EL (cell line): ENCODE results near the gene KCNQ2.

ENCODE experiments used
- DNase-seq: peaks from one replicate; pipeline ENCODE4 v3.0.0-alpha.2; 2016

Gene KCNQ2

DNA sequence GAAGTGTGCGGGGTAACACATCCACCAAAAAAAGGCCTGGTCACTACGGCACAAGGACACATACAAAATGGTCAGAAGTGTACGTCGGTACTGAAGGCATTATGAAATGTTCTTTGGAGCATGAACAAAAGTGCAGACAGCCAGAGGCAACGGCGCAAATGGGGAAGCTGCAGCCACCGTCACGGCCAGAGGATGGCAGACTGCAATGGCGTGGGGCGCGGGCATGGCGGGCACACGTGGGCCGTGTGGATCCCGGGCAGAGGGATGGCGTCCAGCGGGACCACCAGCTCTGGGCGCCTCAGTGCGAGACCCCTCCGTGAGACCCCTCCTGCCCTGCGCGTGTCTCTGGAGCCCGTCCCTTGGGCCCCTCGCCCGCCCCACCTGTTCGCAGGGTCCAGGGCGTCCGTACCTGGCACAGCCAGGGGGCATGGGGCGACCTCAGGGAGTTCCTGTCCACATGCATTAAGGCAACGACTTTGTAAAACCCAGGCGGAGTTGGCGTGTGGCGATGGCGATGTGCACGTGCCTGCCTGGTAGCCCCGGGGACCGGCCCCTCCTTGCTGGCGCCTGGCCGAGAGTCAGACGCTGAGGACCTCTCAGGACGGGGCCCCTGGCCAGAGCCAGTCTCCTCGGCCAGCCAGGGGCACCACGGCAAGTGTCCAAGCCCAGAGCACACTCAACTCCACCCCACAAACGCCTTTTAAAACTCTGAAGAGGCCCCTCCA lies 71.8 kb downstream of the KCNQ2 start:
- DNase-seq, result no peak

DNA sequence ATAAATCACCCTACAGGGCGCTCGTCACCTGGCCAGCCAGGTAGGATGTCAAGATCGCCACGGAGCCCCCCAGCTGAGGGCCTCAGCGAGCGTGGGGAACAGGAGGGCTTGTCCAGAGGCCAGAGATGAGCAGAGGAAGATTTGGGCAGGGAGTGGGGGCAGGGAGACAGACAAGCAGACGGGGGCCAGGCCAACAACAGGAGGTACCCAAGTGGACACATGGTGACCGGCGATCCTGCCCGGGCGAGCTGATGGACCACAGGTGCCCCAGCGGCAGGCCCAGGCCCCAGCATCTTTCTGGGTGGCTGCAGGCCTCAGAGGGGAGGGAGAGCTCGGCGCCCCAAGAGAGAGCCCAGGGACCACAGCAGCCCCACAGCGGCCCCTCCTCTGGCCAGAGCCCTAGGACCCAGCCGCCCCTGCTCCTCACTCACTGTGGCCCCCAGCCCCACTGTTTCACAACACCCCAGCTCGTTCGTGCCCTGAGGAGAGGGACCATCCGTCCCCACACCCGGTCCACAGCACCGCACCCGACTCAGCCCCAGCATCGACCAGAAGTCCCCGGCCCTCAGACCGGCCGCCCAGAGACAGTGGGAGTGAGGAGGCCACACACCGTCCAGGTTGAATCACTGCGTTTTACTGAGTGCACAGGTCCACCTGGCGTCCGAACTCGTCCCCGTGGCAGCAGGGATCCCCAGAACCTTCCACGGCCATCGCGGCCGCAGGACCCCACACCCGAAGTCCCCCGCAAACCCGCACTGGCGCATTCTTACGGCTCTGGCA lies 72.7 kb downstream of the KCNQ2 start:
- no peak for DNase-seq

DNA sequence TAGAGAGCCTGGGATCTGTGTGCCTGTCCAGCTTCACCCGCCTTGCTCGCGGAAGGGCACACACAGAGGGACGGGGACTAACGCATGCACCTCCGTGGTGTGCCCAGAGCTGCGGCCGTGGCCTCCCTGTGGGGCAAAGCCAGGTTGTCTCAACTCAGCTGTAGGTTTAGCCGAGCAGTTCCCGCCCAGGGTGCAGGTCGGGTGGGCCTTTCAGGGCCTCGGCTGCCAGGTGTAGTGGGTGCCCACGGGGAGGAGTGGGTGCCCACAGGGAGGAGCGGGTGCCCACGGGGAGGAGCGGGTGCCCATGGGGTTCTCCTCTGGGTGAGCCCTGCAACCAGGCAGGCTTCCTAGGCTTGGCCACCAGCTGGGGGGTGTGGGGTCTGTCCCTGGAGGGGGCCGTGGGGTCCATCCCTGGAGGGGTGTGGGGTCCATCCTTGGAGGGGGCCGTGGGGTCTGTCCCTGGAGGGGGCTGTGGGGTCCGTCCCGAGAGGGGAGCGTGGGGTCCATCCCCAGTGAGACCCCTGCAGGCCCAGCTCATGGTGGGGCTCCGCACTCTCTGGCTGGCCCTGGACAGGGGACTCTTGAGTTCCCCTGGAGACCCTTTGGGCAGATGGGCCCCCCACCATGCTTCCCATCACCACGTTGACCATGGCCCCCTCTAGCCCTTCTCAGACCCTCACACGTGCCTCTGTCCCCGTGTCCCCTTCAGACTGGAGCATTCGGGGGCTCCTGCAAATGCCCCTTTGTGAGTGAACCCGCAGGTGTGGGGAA lies 73.5 kb downstream of the KCNQ2 start:
- DNase-seq, result no peak

DNA sequence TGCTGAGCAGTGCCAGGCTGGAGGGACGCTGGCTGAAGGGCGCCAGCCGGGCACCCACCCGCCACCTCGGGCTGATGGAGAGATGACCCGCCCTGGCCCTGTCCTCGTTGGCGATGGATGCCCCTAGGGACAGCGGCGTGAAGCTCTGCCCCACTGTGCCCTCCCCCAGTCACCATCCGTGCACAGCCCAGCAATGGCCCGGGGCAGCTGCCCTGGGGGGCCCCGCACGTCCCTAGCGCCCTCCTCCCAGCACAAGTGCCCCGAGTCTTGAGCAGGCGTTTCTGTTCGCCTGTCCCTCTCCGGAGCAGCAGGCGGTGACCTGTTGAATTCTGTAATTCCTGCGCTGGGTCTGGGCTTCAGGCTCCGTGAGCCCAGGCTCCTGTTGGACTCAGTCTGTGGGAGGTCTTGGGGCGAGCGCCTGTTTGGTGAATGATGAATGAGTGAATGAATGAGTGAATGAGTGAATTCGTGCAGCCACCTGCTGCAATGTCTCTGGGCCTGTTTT lies 74.5 kb downstream of the KCNQ2 start:
- no peak for DNase-seq

DNA sequence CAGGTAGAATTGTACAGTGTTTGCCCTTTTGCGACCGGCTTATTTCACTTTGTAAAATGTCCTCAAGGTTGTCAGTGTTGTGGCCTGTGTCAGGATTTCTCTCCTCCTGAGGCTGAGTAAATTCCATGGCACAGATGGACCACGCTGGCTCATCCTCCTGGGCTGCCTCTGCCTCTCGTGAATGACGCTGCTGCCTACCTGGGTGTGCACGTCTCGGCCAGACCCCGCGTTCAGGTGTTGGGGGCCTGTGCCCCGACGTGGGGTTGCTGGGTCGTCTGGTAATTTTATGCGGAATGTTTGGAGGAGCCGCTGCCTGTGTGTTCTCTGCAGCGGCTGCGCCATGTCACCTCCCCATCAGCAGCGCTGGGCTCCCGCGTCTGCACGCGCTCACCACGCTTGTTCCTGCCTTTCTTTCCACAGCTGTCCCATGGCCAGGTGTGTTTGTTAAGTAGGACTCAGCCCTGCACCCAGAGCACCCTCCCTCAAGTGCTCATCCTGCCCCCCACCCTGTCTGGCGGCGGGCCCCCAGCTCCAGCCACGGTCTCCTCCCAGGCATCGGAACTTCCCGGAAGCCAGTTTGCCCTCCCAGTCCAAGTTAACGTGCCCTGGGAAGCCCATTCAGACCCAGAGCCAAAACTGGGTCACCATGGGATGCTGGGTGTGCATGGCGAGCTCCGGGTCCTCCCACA lies 75.2 kb downstream of the KCNQ2 start:
- no peak for DNase-seq

DNA sequence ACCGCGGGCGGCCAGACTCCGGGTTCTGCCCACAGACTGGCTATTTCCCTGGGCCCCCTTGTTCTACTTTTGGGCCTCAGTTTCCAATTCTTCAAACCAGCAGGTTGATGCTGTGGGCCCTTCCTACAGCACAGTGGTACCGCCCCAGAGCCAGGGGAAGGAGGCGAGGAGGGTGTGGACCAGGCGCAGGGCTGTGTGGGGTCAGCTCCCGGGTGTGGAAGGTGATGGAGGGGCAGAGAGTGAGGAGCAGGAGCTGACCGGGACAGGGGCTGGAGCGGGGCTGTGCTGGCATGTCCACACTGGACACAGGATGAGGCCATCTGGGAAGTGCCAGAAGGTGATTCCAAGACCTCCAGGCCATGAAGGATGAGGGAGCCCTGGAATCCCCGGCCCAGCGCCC lies 76.2 kb downstream of the KCNQ2 start:
- no peak for DNase-seq

DNA sequence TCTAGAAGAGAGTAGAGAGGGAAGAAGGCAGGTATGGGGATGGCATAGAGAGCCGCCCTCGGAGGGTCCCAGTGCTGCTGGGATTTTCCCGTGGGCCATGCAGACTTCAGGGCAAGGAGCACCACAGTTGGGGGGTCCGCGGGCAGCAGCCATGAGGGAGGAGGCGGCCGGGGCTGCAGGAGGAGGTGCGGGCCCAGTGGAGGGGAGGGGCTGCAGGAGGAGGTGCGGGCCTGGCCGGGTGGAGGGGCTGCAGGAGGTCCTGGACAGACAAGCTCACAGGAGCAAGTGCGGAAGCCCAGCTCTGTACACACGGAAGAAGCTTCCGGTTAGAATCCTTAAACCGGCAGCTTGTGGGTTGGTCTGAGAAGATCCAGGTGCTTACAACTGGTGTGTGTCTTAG lies 76.7 kb downstream of the KCNQ2 start:
- DNase-seq, result no peak

DNA sequence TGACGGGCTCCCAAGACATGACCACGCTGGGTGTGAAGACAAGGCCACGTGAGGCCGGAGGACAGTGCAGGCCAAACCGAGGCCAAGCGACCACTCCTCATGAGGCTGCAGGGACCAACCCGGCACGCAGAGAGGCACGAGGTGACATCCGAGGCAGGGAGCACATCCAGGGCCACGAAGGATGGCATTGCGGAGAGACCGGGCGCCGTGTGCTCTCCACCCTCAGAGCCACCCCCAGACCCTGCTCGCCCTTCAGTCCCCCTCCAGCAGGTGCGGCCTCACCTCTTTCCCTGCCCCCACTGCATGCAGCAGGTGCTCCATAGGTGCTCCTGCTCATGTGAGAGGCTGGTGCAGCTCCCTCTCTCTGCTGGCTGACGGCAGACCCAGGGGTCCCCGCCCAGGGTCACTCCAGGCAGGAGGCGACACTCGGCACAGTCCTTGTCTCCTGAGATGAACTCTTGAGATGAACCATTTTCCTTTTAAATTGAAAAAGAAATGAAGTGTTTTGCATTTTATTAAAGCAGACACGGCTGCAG lies 77.5 kb downstream of the KCNQ2 start:
- DNase-seq, result no peak

DNA sequence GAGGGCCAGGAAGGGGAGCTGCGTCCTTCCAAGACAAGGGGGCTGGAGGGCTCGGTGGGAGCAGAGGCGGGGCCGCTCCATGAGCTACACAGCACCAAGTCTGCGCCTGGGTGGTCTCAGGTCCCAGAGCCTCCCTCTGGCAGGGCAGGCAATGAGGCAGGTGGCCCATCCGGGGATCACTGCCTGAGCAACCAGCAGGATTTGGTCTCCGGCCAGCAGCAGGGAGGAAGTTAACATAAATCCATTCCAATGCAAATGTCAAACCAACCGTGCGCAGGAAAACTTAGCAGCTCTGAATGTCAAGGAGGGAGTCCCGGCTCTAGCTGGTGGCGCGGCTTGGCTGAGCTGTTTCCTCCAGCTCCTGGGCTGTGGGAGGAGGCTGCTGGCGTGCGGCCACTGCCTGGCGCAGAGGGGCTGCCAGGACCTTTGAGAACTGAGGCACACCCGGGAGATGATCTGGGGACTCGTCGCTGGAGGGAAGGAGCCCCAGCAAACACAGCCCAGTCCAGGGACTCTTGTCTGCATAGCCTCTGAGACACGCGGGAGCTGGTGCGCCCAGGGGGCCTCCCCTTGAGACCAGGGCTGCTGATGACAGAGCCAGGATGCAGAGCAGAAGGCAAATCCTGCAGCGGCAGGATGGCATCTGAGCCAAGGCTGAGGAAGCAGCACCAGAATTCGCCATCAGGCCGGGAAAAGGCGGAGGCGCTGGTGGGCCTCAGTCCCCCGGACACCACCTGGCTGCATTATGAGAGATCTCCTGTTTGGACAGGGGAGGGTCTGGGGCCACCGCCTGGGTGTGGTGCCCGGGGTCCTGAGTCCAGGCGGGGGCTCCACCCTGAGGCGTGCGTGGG lies 78.2 kb downstream of the KCNQ2 start:
- DNase-seq, result peak; percentile 18

DNA sequence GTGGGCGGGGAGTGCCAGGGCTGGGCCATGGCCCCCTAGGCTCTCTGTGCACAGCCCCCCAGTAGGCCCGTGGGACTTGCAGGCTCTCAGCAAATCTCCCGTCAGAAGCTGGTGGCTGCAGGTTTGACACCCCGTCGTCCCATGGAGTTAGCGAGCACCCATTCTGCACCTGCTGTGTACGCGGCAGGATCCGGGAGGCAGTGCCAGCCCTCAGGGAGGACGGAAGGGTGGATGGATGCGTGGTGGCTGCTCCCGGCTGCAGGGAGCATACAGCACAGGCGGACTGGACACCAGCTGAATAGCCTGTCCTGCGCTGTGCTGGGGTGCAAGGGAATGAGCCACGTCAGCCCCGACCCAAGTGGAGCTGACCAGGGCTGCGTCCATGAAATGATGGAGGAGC lies 78.9 kb downstream of the KCNQ2 start:
- DNase-seq, result no peak

DNA sequence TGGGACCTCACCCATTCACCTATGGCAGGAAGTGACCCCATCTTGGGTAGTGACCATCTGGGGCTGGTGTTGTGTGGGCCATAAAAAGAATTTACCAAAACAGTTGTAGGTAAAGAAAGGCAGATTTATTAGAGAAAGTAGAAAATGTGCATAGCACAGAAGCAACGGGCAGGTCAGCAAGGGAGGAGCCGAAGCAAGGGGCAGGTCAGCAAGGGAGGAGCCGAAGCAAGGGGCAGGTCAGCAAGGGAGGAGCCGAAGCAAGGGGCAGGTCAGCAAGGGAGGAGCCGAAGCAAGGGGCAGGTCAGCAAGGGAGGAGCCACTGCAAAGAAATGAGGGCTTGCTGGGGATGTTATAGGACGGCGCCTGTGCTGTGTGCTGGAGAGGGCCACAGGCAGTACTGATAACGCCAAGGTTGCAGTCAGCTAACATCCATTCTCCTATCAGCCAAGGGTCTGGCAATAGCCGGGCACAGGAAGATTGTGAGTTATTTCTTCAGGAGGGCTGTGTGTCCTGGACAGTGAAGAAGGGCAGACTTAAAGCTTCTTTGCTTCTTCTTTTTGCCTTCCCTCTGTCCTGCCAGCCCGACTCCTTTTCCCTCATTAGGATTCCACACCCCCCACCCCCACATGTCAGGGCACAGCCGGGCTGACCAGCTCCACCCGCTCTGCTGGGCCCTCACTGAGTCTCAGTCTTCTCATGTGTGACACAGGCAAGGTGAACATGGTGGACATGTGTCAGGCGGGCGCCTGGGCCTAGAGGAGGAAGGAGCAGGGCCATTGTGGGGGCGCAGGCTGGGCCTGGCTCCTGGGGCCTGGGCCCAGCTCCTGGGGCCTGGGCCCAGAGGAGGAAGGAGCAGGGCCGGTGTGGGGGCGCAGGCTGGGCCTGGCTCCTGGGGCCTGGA lies 79.7 kb downstream of the KCNQ2 start:
- no peak for DNase-seq

DNA sequence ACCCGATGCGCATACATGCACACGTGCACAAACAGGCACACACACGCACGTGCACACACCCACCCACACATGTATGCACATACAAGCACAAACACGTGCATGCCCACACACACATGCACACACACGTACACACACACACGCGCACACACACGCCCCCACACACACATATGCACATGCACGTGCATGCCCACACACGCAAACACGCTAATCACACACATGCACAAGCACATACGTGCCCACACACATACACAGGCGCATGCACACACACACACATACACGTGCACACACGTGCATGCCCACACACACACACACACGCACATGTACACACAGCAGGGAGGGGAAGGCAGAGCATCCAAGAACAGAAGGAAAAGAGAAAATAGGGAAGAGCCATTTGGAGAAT lies 84.5 kb downstream of the KCNQ2 start:
- DNase-seq, result no peak

DNA sequence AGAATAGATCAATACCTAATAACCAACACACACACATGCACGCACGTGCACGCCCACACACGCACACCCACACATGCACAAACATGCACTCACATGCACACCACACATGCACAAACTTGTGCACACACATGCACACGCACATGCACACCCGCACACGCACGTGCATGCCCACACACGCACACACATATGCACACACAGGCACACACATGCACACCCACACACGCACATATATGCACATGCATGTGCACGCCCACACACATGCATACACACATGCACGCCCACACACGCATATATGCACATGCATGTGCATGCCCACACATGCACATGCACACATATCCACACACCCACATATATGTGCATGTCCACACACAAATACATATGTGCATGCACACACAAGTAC lies 85.1 kb downstream of the KCNQ2 start:
- no peak for DNase-seq

DNA sequence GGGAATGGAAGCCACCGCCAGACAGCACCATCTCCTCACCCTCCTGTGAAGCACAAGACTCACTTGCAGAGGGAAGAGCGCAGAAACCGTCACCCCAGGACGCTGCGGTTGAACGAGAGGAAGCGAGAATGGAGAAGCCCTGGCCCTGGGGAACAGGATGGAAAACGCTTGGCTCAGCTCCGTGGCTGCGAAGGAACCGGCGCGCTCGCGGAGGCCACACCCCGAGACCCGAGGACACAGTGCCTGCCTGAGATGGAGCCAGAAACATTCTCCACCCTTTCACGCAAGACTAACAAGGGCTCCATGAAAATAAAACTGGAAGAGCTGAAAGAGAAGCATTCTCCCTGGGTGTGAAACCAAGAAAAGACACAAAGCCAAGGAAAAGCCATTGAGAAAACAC lies 86.0 kb downstream of the KCNQ2 start:
- no peak for DNase-seq

DNA sequence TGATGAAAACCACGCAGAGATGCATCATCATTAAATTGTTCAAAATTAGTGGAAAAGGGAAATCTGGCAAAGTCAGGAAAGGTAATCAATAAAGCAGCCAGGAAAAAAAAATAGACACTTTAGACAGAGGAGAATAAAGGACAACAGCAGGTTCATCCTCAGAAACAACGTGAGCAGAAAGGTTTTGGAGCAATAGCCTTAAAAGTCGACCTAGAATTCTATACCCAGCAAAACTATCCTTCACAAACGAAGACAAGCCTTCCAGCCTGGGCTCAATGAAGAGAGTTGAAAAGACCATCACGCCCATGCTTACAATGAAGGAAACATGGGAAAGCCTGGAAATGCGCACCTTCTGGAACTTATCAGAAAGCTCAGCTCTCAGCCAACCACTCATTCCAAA lies 86.6 kb downstream of the KCNQ2 start:
- DNase-seq, result no peak

DNA sequence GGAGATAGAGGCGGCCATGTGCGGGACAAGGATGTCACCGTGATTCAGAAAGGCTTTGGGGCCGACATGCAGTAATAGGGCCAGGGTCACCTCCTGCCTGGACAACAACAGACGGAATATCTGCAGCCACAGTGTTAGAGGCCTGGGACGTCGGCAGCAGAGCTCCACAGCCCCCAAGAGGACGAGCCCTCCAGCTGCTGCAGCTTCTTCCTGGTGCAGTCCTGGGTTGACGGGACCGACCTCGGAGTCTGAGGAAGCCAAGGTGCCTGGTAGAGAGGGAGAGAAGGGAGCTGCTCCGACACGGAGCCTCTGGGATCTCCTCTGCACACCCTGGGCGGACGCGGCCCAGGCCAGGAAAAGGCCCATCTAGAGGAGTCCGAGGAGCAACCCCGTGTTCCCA lies 88.1 kb downstream of the KCNQ2 start:
- no peak for DNase-seq

DNA sequence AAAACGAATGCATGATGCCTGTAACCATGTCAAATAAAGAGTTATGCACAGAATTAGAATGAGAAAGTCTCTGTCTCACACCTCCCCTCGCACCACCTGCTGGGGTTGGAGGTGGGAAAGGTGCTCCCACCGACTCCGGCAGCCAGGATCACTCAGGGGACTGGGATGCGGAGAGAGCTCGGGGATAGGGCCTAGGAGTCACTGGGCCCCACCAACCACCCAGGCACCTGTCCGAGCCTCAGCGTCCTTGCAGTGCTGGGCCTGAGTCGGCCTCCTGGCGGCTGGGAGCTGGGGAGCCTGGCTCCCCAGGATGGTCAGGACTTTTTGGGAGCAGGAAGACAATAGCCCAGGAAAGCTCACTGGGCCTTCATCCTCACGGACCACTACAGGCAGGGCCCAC lies 88.9 kb downstream of the KCNQ2 start:
- no peak for DNase-seq

DNA sequence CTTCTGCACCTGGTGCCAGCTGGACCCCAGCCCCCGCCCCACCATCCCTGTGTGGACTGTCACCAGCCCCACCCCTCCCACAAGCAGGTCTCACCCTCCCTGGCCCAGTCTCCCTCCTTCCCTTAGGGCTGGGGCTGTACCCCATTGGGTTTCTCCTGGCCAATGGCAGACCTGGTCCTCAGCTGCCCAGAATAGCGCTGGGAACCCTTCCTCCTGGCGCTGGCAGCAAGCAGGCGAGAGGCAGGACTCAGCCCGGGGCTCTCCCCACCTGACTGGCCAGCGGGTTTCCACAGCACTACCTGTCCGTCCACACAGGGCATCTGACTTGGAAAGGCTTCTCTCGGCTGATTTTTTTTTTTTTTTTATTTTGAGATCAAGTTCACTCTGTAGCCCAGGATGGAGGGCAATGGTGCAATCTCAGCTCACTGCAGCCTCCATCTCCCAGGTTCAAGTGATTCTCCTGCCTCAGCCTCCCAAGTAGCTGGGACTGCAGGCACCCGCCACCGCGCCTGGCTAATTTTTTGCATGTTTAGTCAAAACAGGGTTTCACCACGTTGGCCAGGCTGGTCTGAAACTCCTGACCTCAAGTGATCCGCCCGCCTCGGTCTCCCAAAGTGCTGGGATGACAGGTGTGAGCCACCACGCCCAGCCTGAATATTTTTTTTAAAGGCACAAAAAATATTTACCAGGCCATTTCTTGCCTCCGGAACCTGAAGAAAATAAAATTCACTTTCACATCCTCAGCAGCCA lies 89.7 kb downstream of the KCNQ2 start:
- no peak for DNase-seq

DNA sequence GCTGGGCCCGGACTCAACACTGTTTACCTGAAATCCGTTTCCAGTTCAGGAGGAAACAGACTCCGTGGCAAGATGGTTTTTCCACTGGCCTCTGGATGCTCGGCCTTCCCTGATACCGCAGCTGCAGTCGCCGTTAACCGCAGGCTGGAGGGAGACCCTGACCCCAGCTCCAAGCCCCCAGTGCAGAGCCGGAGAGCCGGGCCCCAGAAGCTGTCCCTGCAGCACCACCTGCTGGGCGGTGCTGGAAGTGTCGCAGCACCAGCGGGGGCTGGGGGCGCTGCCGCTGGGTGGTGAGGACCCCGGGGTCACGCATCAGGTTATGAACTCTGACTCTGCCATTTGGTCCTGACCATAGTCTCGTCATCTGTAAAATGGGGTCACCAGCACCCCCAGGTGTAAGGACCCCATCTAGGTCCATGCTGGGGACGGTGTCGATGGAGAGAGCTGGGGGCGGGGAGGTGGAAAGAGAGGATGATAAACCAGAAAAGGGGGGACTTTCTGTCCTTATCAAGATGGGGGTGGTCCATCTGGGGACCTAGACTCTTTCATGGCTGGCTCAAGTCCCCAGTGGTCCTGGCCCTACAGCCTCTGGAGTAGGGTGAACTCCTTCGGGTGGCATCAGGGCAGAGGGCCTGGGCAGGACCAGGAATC lies 90.5 kb downstream of the KCNQ2 start:
- DNase-seq, result no peak
